Measurements from ENCODE around the gene NAE1. TPM values are rescaled to one million over a fixed set of nuclear protein-coding genes. Genes with fewer than 3 reads are reported as not detected.

NAE1 gene
- total RNA-seq, 8 experiments from 2014 or later: 46.1 to 82.6 (median 51.5) TPM

DNA sequence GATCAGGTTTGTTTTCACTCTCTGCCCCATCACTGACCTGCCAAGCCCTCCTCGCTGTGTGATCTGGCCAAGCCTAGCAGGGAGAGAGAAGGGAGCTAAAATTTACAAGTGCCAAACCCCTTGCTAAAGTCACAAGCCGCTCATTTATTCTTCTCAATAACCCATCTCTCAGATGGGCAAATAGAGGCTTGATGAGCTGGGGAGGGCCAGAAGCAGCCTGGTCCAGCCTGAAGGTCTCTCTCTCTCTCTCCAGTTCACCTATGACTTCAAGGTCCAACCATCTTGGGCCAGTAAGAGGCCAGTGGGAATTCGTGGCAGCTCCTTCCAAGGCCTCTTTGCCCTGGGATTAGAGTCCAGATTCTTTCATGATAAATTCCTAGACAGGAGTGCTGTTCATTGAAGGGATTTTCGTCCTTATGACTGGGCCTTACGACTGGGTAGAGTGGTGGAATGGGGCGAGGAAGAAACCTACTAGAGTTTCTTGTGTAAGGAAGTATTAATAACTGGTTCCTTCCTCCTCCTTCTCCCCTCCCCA lies 16.8 kb upstream of the NAE1 start:
- in situ Hi-C loops (cut with MboI; ENCODE audit: low pct_unique_long_range_greater_than_20kb in 2 of 9, low sequenced_read_pairs in 9 of 9, unreplicated experiment in 9 of 9): no loop called here
- 18 to 60% (median 42%) methylated on average over 1 to 6 of the region's 6 CpGs; no CpG with 5 or more reads in 2 of the 10 experiments for WGBS, 10 experiments
- ATAC-seq (replicated peaks in 6 of 8): no peak
- H3K27ac ChIP-seq: no peak overlapping the region
- no peaks in the 10 kb centered on the region for H3K4me1 ChIP-seq (replicated peaks in 1 of 2)
- H3K4me3 ChIP-seq: no peak overlapping the region

DNA sequence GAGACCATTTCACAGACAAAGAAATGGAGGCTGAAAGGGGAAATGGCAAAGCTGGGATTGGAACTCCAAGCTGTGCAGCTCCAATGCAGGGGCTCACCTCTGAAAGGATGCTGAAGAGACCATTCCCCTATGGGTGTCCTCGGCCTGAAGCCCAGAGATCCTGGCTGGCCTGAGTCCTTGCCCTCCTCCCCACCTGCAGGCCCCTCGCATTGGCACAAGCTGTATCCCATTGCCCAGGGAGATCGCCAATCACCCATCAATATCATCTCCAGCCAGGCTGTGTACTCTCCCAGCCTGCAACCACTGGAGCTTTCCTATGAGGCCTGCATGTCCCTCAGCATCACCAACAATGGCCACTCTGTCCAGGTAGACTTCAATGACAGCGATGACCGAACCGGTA lies 16.1 kb upstream of the NAE1 start:
- 20 to 89% (median 60%) methylated on average over 1 to 3 of the region's 6 CpGs; no CpG with 5 or more reads in 6 of the 10 experiments for WGBS, 10 experiments
- Histone ChIP-seq H3K4me3 (no peak overlapping the region), H3K4me1 (replicated peaks in 1 of 2) (no peaks in the 10 kb centered on the region), H3K27ac (no peak overlapping the region)
- in situ Hi-C loops (cut with MboI; ENCODE audit: low pct_unique_long_range_greater_than_20kb in 2 of 9, low sequenced_read_pairs in 9 of 9, unreplicated experiment in 9 of 9): no loop called here
- no peak for ATAC-seq (replicated peaks in 6 of 8)

DNA sequence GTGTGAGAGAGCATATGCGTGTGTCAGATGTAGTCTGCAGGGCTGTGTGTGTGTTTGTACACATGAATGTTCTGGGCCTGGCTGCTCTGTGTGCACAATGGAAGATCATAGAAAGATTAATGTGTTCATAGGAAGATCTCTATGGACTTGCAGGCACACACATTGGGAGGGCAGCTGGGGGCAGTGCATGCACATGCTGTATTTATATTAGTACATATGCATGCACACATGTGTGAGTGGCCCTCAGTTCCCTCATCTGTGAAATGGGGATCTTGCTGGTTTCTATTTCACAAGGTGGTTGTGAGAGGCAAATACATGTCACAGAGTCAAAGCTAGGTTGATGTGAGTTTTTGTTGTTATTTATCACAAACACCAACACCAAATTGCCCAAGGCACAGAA lies 15.5 kb upstream of the NAE1 start:
- H3K4me1 ChIP-seq (replicated peaks in 1 of 2): no peaks in the 10 kb centered on the region
- no peak overlapping the region for H3K4me3 ChIP-seq
- peak in 2 of 8 experiments; percentile 6 to 11 for ATAC-seq (replicated peaks in 6 of 8)
- in situ Hi-C loops (cut with MboI; ENCODE audit: low pct_unique_long_range_greater_than_20kb in 2 of 9, low sequenced_read_pairs in 9 of 9, unreplicated experiment in 9 of 9): no loop called here
- H3K27ac ChIP-seq: no peak overlapping the region
- WGBS, 10 experiments: 80% methylated on average over 1 of the region's 1 CpG; no CpG with 5 or more reads in 9 of the 10 experiments

DNA sequence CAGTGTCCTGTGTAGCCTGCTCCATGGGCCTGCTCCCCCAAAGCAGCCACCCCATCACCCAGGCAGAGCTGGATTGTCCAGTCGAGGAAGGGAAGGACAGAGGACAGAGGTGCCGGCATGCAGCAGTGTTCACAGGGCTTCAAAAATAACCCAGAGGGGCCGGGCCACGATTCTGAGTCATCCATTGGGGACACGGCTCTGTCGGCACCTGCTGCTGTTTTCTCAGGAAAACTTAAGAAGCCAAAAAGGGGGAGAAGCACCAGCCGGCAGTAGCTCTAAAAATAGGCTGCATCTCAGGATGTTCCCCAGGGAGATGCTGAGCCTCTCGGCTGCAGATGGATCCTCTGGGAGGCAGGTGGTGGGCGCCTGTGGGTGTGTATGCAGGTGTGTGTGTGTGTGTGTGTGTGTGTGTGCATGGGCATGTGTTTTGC lies 15.0 kb upstream of the NAE1 start:
- ATAC-seq (replicated peaks in 6 of 8): peak in 3 of 8 experiments; percentile 12 to 24 (median 14)
- 20 to 100% (median 23%) methylated on average over 1 to 4 of the region's 9 CpGs; no CpG with 5 or more reads in 6 of the 10 experiments for WGBS, 10 experiments
- in situ Hi-C loops (cut with MboI; ENCODE audit: low pct_unique_long_range_greater_than_20kb in 2 of 9, low sequenced_read_pairs in 9 of 9, unreplicated experiment in 9 of 9): no loop called here
- Histone ChIP-seq H3K27ac (no peak overlapping the region), H3K4me3 (no peak overlapping the region), H3K4me1 (replicated peaks in 1 of 2) (no peaks in the 10 kb centered on the region)

DNA sequence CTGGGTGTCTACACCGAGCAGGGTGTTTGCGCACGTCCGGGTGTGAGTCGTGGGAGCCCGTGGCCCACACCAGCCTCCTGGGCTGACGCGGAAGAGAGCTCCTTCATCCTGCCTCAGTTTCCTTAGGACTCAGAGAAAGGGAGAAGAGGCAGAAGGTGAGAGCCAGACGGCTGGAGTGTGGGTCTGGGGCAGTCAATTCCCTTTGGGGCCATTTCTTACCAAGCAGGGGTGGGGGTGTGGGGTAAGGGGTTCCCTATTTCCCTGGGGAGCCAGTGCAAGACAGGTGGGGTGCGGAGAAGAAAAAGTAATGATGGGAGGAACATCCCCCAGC lies 14.3 kb upstream of the NAE1 start:
- in situ Hi-C loops (cut with MboI; ENCODE audit: low pct_unique_long_range_greater_than_20kb in 2 of 9, low sequenced_read_pairs in 9 of 9, unreplicated experiment in 9 of 9): no loop called here
- no peaks in the 10 kb centered on the region for H3K4me1 ChIP-seq (replicated peaks in 1 of 2)
- WGBS, 10 experiments: 0% methylated on average over 1 of the region's 10 CpGs; no CpG with 5 or more reads in 9 of the 10 experiments
- H3K27ac ChIP-seq: no peak overlapping the region
- no peak for ATAC-seq (replicated peaks in 6 of 8)
- H3K4me3 ChIP-seq: peak overlapping the region in 3 of 5 donors; percentile 11 to 30 (median 19)

GRCh38 chr16:66844342-66845079 lies 13.7 kb upstream of the NAE1 start, which contains the start of gene CA7:
Gene CA7 (plus strand): TSS chr16:66844414. CDS start chr16:66844488, 74 bp downstream.
- H3K4me3 ChIP-seq: peak within 1 kb of the TSS; percentile 11 to 30 (median 21)

DNA sequence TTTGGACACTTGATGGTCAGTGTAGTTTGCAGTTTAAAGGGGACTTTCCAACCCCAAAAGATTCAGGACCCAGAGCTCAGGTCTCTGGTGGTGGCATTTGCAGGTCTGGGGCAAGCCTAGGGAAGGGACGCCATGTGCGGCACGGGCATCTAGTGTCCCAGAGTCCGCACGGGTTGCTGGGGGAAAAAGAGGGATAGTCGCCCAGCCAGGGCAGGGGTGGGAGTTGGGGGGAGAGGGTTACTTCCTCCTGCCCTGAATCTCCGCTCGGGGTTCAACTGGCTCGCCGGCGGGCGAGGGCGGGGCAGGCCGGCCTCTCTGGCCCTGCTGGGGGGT lies 13.2 kb upstream of the NAE1 start:
- peak overlapping the region in 3 of 5 donors; percentile 21 to 30 (median 23) for H3K4me3 ChIP-seq
- WGBS, 10 experiments: 4% methylated on average over 5 of the region's 14 CpGs; no CpG with 5 or more reads in 9 of the 10 experiments
- in situ Hi-C loops (cut with MboI; ENCODE audit: low pct_unique_long_range_greater_than_20kb in 2 of 9, low sequenced_read_pairs in 9 of 9, unreplicated experiment in 9 of 9): no loop called here
- no peak overlapping the region for H3K27ac ChIP-seq
- H3K4me1 ChIP-seq (replicated peaks in 1 of 2): no peaks in the 10 kb centered on the region
- peak in 3 of 8 experiments; percentile 13 to 23 (median 22) for ATAC-seq (replicated peaks in 6 of 8)

More at GRCh38 chr16:66844342-66845079, 13.7 kb upstream of the NAE1 start, which contains the start of gene CA7:
- in situ Hi-C loops (cut with MboI; ENCODE audit: low pct_unique_long_range_greater_than_20kb in 2 of 9, low sequenced_read_pairs in 9 of 9, unreplicated experiment in 9 of 9): no loop called here
- no peaks in the 10 kb centered on the region for H3K4me1 ChIP-seq (replicated peaks in 1 of 2)
- H3K27ac ChIP-seq: no peak within 1 kb of the TSS
- peak; percentile 28 to 62 (median 52) for ATAC-seq (replicated peaks in 6 of 8)
- no CpG with 5 or more reads among the region's 79 CpGs for WGBS, 10 experiments

GRCh38 chr16:66843191-66843590 lies 12.4 kb upstream of the NAE1 start:
- H3K4me3 ChIP-seq: no peak overlapping the region
- H3K4me1 ChIP-seq (replicated peaks in 1 of 2): no peaks in the 10 kb centered on the region
- in situ Hi-C loops (cut with MboI; ENCODE audit: low pct_unique_long_range_greater_than_20kb in 2 of 9, low sequenced_read_pairs in 9 of 9, unreplicated experiment in 9 of 9): no loop called here
- ATAC-seq (replicated peaks in 6 of 8): no peak
- WGBS, 10 experiments: 60 to 100% (median 83%) methylated on average over 1 of the region's 2 CpGs; no CpG with 5 or more reads in 6 of the 10 experiments
- no peak overlapping the region for H3K27ac ChIP-seq

- 40 to 90% (median 80%) methylated on average over 1 to 3 of the region's 7 CpGs; no CpG with 5 or more reads in 5 of the 10 experiments for WGBS, 10 experiments
- Histone ChIP-seq H3K27ac (no peak overlapping the region), H3K4me3 (no peak overlapping the region), H3K4me1 (replicated peaks in 1 of 2) (no peaks in the 10 kb centered on the region)
- ATAC-seq (replicated peaks in 6 of 8): peak in 1 of 8 experiments; percentile 27
- in situ Hi-C loops (cut with MboI; ENCODE audit: low pct_unique_long_range_greater_than_20kb in 2 of 9, low sequenced_read_pairs in 9 of 9, unreplicated experiment in 9 of 9): no loop called here
Observed at GRCh38 chr16:66842765-66843164, 12.0 kb upstream of the NAE1 start.

DNA sequence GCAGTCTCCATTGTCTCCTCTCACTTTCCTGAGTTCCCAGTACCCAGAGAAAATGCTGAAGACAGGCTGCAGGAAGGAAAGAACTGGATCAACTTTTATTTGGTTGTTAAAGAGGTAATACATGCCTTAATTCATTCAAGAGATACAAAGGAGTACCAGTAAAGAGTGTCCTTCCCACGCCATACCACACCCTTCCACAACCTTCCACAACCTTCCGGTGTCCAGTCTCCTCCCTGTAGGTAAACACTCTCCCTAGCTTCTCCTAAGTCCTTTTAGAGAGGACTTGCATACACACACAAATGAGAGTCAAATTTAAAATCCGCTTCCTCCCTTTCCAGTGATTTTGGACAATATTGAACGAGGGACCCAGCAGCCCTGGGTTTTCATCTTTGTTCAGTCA lies 10.6 kb upstream of the NAE1 start:
- 45 to 100% (median 75%) methylated on average over 1 to 4 of the region's 4 CpGs; no CpG with 5 or more reads in 1 of the 10 experiments for WGBS, 10 experiments
- in situ Hi-C loops (cut with MboI; ENCODE audit: low pct_unique_long_range_greater_than_20kb in 2 of 9, low sequenced_read_pairs in 9 of 9, unreplicated experiment in 9 of 9): no loop called here
- ATAC-seq (replicated peaks in 6 of 8): no peak
- Histone ChIP-seq H3K27ac (no peak overlapping the region), H3K4me3 (no peak overlapping the region), H3K4me1 (replicated peaks in 1 of 2) (no peaks in the 10 kb centered on the region)

DNA sequence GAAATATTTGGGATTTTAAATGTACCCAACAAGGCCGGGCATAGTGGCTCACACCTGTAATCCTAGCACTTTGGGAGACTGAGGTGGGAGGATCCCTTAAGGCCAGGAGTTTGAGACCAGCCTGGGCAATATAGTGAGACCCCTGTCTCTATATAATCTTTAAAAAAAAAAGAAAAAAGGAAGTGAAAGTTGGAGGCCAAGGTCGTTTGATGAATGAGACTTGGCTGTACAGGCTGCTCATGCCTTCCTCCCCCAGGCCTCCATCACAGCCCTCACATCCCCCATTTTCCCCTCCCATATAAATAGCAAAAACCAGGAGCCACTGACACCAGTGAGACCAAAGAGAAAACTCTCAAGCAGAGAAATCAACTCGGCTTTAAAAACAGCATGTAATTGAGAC lies 10.1 kb upstream of the NAE1 start:
- 0 to 60% (median 32%) methylated on average over 1 to 3 of the region's 3 CpGs; no CpG with 5 or more reads in 3 of the 10 experiments for WGBS, 10 experiments
- H3K4me1 ChIP-seq (replicated peaks in 1 of 2): no peaks in the 10 kb centered on the region
- no peak for ATAC-seq (replicated peaks in 6 of 8)
- H3K27ac ChIP-seq: no peak overlapping the region
- in situ Hi-C loops (cut with MboI; ENCODE audit: low pct_unique_long_range_greater_than_20kb in 2 of 9, low sequenced_read_pairs in 9 of 9, unreplicated experiment in 9 of 9): no loop called here
- no peak overlapping the region for H3K4me3 ChIP-seq

DNA sequence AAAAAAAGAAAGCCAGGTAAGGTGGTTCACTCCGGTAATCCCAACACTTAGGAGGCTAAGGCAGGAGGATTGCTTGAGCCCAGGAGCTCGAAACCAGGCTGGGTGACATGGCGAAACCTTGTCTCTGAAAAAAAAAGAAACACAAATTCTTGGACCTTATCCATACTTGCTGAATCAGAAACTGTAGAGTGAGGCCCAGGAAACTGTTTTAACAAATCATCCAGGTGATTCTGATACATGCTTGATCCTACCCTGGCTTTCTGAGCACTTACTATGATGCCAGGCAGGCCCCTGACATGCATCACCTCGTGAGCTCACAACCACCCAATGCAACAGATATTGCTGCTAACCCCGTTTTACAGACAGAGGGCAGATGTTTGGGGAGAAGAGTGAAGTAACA lies 4.0 kb upstream of the NAE1 start:
- H3K4me1 ChIP-seq (replicated peaks in 1 of 2): peaks cover 2% of the 10 kb centered on the region in 2 donors
- H3K4me3 ChIP-seq: no peak overlapping the region
- ATAC-seq (replicated peaks in 6 of 8): no peak
- H3K27ac ChIP-seq: no peak overlapping the region
- 63 to 100% (median 79%) methylated on average over 1 to 5 of the region's 5 CpGs for WGBS, 10 experiments
- in situ Hi-C loops (cut with MboI; ENCODE audit: low pct_unique_long_range_greater_than_20kb in 2 of 9, low sequenced_read_pairs in 9 of 9, unreplicated experiment in 9 of 9): no loop called here

DNA sequence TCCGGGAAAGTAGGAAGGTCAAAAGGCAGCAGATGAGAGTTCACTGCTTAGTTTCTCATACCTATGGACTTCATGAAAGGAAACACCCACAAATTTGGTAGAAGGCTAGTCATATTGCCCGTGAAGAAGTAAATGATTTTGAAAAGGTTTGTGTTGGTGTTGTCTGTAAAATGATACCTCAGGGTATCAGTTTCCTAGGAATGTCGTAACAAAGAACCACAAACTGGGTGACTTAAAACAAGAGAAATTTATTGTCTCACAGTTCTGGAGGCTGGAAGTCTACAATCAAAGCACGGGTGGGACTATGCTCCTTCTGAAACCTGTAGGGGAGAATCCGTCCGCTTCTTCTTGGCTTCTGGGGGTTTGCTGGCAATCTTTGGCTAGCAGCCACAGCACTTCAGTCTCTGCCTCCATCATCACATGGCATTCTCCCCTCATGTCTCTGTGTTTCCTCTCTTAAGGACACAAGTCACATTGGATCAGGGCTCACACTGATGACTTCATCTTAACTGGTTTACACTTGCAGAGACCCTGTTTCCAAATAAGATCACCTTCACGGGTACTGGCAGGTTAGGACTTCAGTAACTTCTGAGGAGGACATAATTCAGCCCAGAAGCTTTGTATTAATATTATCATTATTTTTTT lies 2.0 kb upstream of the NAE1 start:
- in situ Hi-C loops (cut with MboI; ENCODE audit: low pct_unique_long_range_greater_than_20kb in 2 of 9, low sequenced_read_pairs in 9 of 9, unreplicated experiment in 9 of 9): no loop called here
- Histone ChIP-seq H3K4me1 (replicated peaks in 1 of 2) (peaks cover 8 to 12% of the 10 kb centered on the region in 2 donors), H3K27ac (no peak overlapping the region), H3K4me3 (no peak overlapping the region)
- WGBS, 10 experiments: 19 to 100% (median 73%) methylated on average over 1 to 7 of the region's 7 CpGs
- no peak for ATAC-seq (replicated peaks in 6 of 8)

Data from motor neuron (in vitro differentiated cells).